ENCODE results near the gene TADA3. TPM values are rescaled to one million over a fixed set of nuclear protein-coding genes. Genes with fewer than 3 reads are reported as not detected.

Gene TADA3
- total and polyA plus RNA-seq, 9 of the 15 experiments (the other 6 are each of a cell fraction or from before 2014, with no cell fraction given) = 4.1 to 110 (median 74.8) TPM

DNA sequence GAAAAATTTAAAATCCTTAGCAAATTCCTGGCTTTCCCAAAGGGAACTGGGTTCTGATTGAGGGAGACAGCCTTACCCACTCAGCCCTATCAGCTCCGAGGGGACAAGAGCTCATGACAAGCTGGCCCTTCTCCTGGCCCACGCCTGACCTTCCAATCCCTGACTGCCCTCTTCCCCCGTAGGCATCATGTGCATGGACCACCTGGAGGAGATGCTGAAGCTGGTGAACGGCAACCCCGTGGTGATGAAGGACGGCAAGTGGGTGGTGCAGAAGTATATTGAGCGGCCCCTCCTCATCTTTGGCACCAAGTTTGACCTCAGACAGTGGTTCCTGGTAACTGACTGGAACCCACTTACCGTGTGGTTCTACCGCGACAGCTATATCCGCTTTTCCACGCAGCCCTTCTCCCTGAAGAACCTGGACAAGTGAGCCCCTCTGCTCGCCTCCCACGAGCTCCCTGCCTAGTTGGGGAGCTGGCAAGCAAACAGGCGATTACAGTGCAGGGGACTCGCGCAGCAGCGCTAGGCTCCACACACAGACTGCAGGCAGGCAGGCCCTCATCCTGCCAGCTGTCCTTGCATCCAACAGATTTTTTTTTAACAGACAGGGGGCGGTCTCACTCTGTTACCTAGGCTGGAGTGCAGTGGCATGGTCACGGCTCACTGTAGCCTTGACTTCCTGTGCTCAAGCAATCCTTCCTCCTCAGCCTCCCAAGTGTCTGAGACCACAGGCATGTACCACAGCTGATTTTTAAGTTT lies 34.7 kb upstream of the TADA3 start:
- H3K9ac ChIP-seq (ENCODE audit: insufficient read depth in 1 of 2, low read depth in 2 of 2, low read length in 2 of 2) = 0 out of 4 replicates have a peak overlapping the region, but pooled peaks of 1 of the 2 experiments have one; percentile 1
- intact Hi-C loops (cut with micrococcal nuclease) = no loop called here
- in situ Hi-C loops (cut with MboI) = loop anchor here (25.0 kb wide), 1 partner anchor 910 kb away; no protein-coding TSS in a partner anchor
- 88% methylated on average over 20 of the region's 20 CpGs for WGBS (ENCODE audit: insufficient coverage, low coverage, missing lambda C conversion rate)
- ChIA-PET POLR2A (interaction anchor here (0.6 to 3.2 kb wide), 7 partner anchors 9 to 41 kb away, joined by 3 to 18 read pairs (median 4); partner anchors contain the start of genes ARPC4 and TADA3), CTCF (ENCODE audit: low intra/inter-chr PET ratio) (no interaction called here)
- ATAC-seq (peak; percentile 88), FAIRE-seq (peak; percentile 40), DNase-seq (ENCODE audit: extremely low read depth in 1 of 4, low spot score in 3 of 4) (peak in 2 of 4 experiments; percentile 33 to 62)
- BruUV-seq (replicated peaks) = no TSS peak
- no peak overlapping the region for H3K4me3 ChIP-seq
- H3K27me3 ChIP-seq (ENCODE audit: control insufficient read depth in 2 of 2, insufficient read depth in 2 of 2, low read length in 2 of 2) = no peaks in the 10 kb centered on the region
- no peaks in the 10 kb centered on the region; the same call in 1 of the 2 replicates for H4K20me1 ChIP-seq (replicated peaks; ENCODE audit: control insufficient read depth, insufficient read depth, low read length)
- peaks cover 0 to 11% of the 10 kb centered on the region in 2 experiments; a peak in 2 of 5 replicates for H3K4me1 ChIP-seq (replicated peaks in 1 of 2; ENCODE audit: control insufficient read depth in 2 of 2, insufficient read depth in 2 of 2, low read length in 2 of 2)
- H3K27ac ChIP-seq (ENCODE audit: extremely low read depth, low read depth, low read length) = no peak overlapping the region
- H3K9me1 ChIP-seq (ENCODE audit: control insufficient read depth, insufficient read depth, low read length) = peaks cover 4% of the 10 kb centered on the region
- H3K79me2 ChIP-seq (ENCODE audit: control insufficient read depth, insufficient read depth, low read length) = no peaks in the 10 kb centered on the region
- no peak overlapping the region for H2AFZ ChIP-seq (ENCODE audit: low read depth, low read length)
- H3K9me3 ChIP-seq (replicated peaks; ENCODE audit: control insufficient read depth, insufficient read depth, low read depth, low read length) = no peaks in the 10 kb centered on the region
- peaks cover 54% of the 10 kb centered on the region for H3K36me3 ChIP-seq (ENCODE audit: control insufficient read depth, insufficient read depth, low read length)
- no peak overlapping the region for H3K4me2 ChIP-seq (ENCODE audit: insufficient read depth, low read length)
- TF ChIP-seq ETV5 (CRISPR knock-in tag; IDR thresholded peaks at IDR 0.05; ENCODE audit: low read depth) = no peak
- TF ChIP-seq, protein P1, sequence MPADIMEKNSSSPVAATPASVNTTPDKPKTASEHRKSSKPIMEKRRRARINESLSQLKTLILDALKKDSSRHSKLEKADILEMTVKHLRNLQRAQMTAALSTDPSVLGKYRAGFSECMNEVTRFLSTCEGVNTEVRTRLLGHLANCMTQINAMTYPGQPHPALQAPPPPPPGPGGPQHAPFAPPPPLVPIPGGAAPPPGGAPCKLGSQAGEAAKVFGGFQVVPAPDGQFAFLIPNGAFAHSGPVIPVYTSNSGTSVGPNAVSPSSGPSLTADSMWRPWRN (IDR thresholded peaks at IDR 0.05; ENCODE audit: low read depth) = no peak
- TF ChIP-seq, protein P2, sequence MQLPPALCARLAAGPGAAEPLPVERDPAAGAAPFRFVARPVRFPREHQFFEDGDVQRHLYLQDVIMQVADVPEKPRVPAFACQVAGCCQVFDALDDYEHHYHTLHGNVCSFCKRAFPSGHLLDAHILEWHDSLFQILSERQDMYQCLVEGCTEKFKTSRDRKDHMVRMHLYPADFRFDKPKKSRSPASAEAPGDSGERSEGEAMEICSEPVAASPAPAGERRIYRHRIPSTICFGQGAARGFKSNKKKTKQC (CRISPR knock-in tag; IDR thresholded peaks at IDR 0.05) = no peak
- no peak for TF ChIP-seq ZEB2 (IDR thresholded peaks at IDR 0.05)
- TF ChIP-seq POLR2G (IDR thresholded peaks at IDR 0.05; ENCODE audit: low read depth, low read length) = peak; percentile 45
- no peak for TF ChIP-seq ZNF140 (CRISPR knock-in tag; IDR thresholded peaks at IDR 0.05)
- 0 out of 2 replicates have a peak, but pooled peaks have one; percentile 17 for TF ChIP-seq CREB1 (IDR thresholded peaks at IDR 0.05)
- TF ChIP-seq CREB1 (CRISPR knock-in tag; IDR thresholded peaks at IDR 0.05) = no peak
- TF ChIP-seq CBX1 (IDR thresholded peaks at IDR 0.05; ENCODE audit: low read depth) = 0 out of 2 replicates have a peak, but pooled peaks have one; percentile 50
- peak; percentile 7; the same call in 1 of the 2 replicates for TF ChIP-seq TEAD4 (IDR thresholded peaks at IDR 0.05; ENCODE audit: low read length)
- TF ChIP-seq TEAD4 (CRISPR knock-in tag; IDR thresholded peaks at IDR 0.05; ENCODE audit: borderline replicate concordance) = no peak
- no peak for TF ChIP-seq BACH1 (tag; IDR thresholded peaks at IDR 0.05)
- TF ChIP-seq, protein P3, sequence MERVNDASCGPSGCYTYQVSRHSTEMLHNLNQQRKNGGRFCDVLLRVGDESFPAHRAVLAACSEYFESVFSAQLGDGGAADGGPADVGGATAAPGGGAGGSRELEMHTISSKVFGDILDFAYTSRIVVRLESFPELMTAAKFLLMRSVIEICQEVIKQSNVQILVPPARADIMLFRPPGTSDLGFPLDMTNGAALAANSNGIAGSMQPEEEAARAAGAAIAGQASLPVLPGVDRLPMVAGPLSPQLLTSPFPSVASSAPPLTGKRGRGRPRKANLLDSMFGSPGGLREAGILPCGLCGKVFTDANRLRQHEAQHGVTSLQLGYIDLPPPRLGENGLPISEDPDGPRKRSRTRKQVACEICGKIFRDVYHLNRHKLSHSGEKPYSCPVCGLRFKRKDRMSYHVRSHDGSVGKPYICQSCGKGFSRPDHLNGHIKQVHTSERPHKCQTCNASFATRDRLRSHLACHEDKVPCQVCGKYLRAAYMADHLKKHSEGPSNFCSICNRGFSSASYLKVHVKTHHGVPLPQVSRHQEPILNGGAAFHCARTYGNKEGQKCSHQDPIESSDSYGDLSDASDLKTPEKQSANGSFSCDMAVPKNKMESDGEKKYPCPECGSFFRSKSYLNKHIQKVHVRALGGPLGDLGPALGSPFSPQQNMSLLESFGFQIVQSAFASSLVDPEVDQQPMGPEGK (CRISPR knock-in tag; IDR thresholded peaks at IDR 0.05; ENCODE audit: borderline replicate concordance) = no peak
- TF ChIP-seq ZNF121 (CRISPR knock-in tag; conservative IDR thresholded peaks at IDR 0.05) = no peak
- TF ChIP-seq GATAD2A (IDR thresholded peaks at IDR 0.05) = no peak
- TF ChIP-seq ZNF282 (CRISPR knock-in tag; IDR thresholded peaks at IDR 0.05) = no peak
- TF ChIP-seq ZFP1 (CRISPR knock-in tag; IDR thresholded peaks at IDR 0.05) = no peak
- peak; percentile 51; the same call in 1 of the 2 replicates for TF ChIP-seq STAG1 (CRISPR knock-in tag; IDR thresholded peaks at IDR 0.05; ENCODE audit: borderline replicate concordance)
- TF ChIP-seq ATF1 (CRISPR knock-in tag; IDR thresholded peaks at IDR 0.05) = no peak
- TF ChIP-seq ATF1 (tag; IDR thresholded peaks at IDR 0.05) = no peak

Measured in K562 (cell line).